Measurements from ENCODE around the gene BRSK2. TPM values are rescaled to one million over a fixed set of nuclear protein-coding genes. Genes with fewer than 3 reads are reported as not detected.
A peak's percentile ranks its signal among the peaks of the same experiment; 100 is the strongest.
"Not testable (repeated sequence)": the region's sequence is repeated elsewhere in the genome, so short reads cannot be mapped to it uniquely, and the experiment has no call there.

The BRSK2 gene
- total RNA-seq, 2 donors from 2014 or later, result 67.5 to 113 TPM

GRCh38 chr11:1419811-1420210 is 30.1 kb downstream of the BRSK2 start:
- Histone ChIP-seq H3K4me3 (no peak overlapping the region), H3K27ac (no peak overlapping the region), H3K27me3 (no peaks in the 10 kb centered on the region), H3K36me3 (replicated peaks in 1 of 2; ENCODE audit: insufficient read depth in 1 of 2, low read depth in 2 of 2) (no peaks in the 10 kb centered on the region), H3K4me1 (peaks cover 46% of the 10 kb centered on the region), H3K9me3 (peaks cover 0 to 16% (median 0%) of the 10 kb centered on the region in 3 donors)
- intact Hi-C loops (cut with DNase I), result no loop called here
- TF ChIP-seq CTCF (IDR thresholded peaks at IDR 0.05), result no peak
- no peak for TF ChIP-seq POLR2A (IDR thresholded peaks at IDR 0.05)
- ATAC-seq, result no peak
- 74 to 77% methylated on average over 11 to 17 of the region's 17 CpGs for WGBS, 2 donors
- DNase-seq, result no peak

GRCh38 chr11:1421291-1421690 is 31.6 kb downstream of the BRSK2 start:
- H3K27me3 ChIP-seq, result no peaks in the 10 kb centered on the region
- H3K27ac ChIP-seq, result no peak overlapping the region
- DNase-seq, result no peak
- 83% methylated on average over 11 of the region's 11 CpGs; no CpG with 5 or more reads in 1 of the 2 donors for WGBS, 2 donors
- peaks cover 42% of the 10 kb centered on the region for H3K4me1 ChIP-seq
- intact Hi-C loops (cut with DNase I), result no loop called here
- peaks cover 0 to 16% (median 0%) of the 10 kb centered on the region in 3 donors for H3K9me3 ChIP-seq
- no peak overlapping the region for H3K4me3 ChIP-seq
- no peaks in the 10 kb centered on the region for H3K36me3 ChIP-seq (replicated peaks in 1 of 2; ENCODE audit: insufficient read depth in 1 of 2, low read depth in 2 of 2)
- no peak for ATAC-seq
- TF ChIP-seq CTCF (IDR thresholded peaks at IDR 0.05) (no peak), POLR2A (IDR thresholded peaks at IDR 0.05) (no peak)

- H3K27me3 ChIP-seq, result no peaks in the 10 kb centered on the region
- WGBS, 2 donors, result 53 to 60% methylated on average over 2 to 8 of the region's 9 CpGs
- no peak overlapping the region for H3K4me3 ChIP-seq
- no peak for TF ChIP-seq POLR2A (IDR thresholded peaks at IDR 0.05)
- TF ChIP-seq CTCF (IDR thresholded peaks at IDR 0.05), result no peak
- DNase-seq, result peak in 1 of 4 donors; percentile 20
- ATAC-seq, result no peak
- H3K27ac ChIP-seq, result no peak overlapping the region
- intact Hi-C loops (cut with DNase I), result no loop called here
- no peaks in the 10 kb centered on the region for H3K36me3 ChIP-seq (replicated peaks in 1 of 2; ENCODE audit: insufficient read depth in 1 of 2, low read depth in 2 of 2)
- peaks cover 42% of the 10 kb centered on the region for H3K4me1 ChIP-seq
- peaks cover 0 to 16% (median 0%) of the 10 kb centered on the region in 3 donors for H3K9me3 ChIP-seq
These were observed 32.7 kb downstream of the BRSK2 start for GRCh38 chr11:1422481-1422880.

GRCh38 chr11:1422981-1423380 is 33.2 kb downstream of the BRSK2 start:
- no peak for ATAC-seq
- intact Hi-C loops (cut with DNase I), result no loop called here
- TF ChIP-seq POLR2A (IDR thresholded peaks at IDR 0.05), result no peak
- no peak for TF ChIP-seq CTCF (IDR thresholded peaks at IDR 0.05)
- H3K27ac ChIP-seq, result no peak overlapping the region
- WGBS, 2 donors, result 81 to 83% methylated on average over 13 to 15 of the region's 15 CpGs
- H3K4me1 ChIP-seq, result peaks cover 42% of the 10 kb centered on the region
- no peak for DNase-seq
- H3K27me3 ChIP-seq, result no peaks in the 10 kb centered on the region
- H3K9me3 ChIP-seq, result peaks cover 0 to 12% (median 0%) of the 10 kb centered on the region in 3 donors
- H3K4me3 ChIP-seq, result no peak overlapping the region
- H3K36me3 ChIP-seq (replicated peaks in 1 of 2; ENCODE audit: insufficient read depth in 1 of 2, low read depth in 2 of 2), result no peaks in the 10 kb centered on the region

- H3K4me1 ChIP-seq, result peaks cover 42% of the 10 kb centered on the region
- H3K27ac ChIP-seq; intact Hi-C loops (cut with DNase I); H3K27me3 ChIP-seq; DNase-seq; H3K4me3 ChIP-seq; ATAC-seq; H3K36me3 ChIP-seq (replicated peaks in 1 of 2; ENCODE audit: insufficient read depth in 1 of 2, low read depth in 2 of 2); H3K9me3 ChIP-seq: not testable (repeated sequence)
- 64 to 89% methylated on average over 4 to 16 of the region's 22 CpGs for WGBS, 2 donors
These were observed 33.7 kb downstream of the BRSK2 start for GRCh38 chr11:1423406-1423805.
